ENCODE results near the gene KLC4.
A peak's percentile ranks its signal among the peaks of the same experiment; 100 is the strongest.

KLC4 gene

DNA sequence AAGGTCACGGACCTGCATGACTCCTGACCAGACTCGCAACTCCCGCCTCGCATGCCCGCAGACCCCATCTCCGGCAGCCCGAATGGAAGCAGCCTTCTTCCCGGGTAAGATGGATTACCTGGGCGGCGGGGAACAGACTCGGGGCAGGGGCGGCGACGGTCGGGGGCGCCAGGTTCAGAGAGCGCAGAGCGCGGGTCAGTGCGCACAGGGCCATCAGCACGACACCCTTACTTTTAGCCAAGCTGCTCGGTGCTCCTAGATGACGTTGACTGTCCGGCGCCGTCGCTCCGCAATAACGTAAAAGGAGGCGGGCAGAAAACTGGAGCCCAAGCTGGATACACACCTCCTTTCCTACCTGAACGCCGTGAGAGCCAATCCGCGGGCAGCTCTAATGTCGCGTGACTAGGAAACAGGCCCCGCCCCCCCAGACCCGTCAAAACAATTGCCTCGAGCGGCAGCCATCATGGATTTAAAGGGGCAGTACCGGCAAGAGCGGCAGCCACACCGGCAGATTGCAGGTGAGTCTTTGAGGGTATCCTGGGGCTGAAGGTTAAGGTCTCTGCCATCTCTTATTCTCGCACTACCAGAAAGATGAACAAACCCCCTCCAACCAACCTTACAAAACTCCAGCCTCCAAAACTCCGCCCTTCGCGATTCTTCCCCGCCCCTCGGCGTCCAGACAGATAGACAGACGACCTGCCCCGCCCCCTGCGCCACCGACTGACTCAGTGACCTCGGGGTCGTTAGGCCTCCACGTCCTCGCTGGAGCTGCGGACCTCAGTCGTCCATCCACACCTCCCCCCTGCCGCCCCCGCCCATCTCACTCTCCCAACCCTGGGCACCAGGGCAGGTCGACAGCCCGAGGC lies at the start of gene KLC4, which contains the start of gene MRPL2:
KLC4 (plus strand) TSS at position 464 of the 866 bp plus-strand sequence. CDS start 1,705 bp downstream, outside the sequence.
MRPL2 (minus strand) TSS at position 267 of the 866 bp plus-strand sequence; CDS start at position 214, 53 bp downstream.
- H3K9me3 Mint-ChIP-seq, result no peaks in the 10 kb centered on the region
- H3K4me3 Mint-ChIP-seq, result peak within 1 kb of the TSS; percentile 89
- H3K4me1 Mint-ChIP-seq (ENCODE audit: low read depth), result peaks cover 33% of the 10 kb centered on the region
- no peaks in the 10 kb centered on the region for H3K27me3 Mint-ChIP-seq
- DNase-seq, result peak; percentile 98
- H3K36me3 Mint-ChIP-seq (ENCODE audit: low read depth), result peaks cover 55% of the 10 kb centered on the region
- peak within 1 kb of the TSS; percentile 99 for H3K27ac Mint-ChIP-seq

GRCh38 chr6:43011207-43011606 lies 48.2 kb upstream of the KLC4 start:
- H3K9me3 Mint-ChIP-seq, result no peaks in the 10 kb centered on the region
- H3K4me3 Mint-ChIP-seq, result peak overlapping the region; percentile 31
- peaks cover 85% of the 10 kb centered on the region for H3K36me3 Mint-ChIP-seq (ENCODE audit: low read depth)
- H3K4me1 Mint-ChIP-seq (ENCODE audit: low read depth), result peaks cover 44% of the 10 kb centered on the region
- DNase-seq, result no peak
- H3K27ac Mint-ChIP-seq, result peak overlapping the region; percentile 97
- H3K27me3 Mint-ChIP-seq, result no peaks in the 10 kb centered on the region

- Mint-ChIP-seq H3K9me3 (no peaks in the 10 kb centered on the region), H3K4me3 (peak overlapping the region; percentile 96), H3K27me3 (no peaks in the 10 kb centered on the region), H3K4me1 (ENCODE audit: low read depth) (peaks cover 55% of the 10 kb centered on the region), H3K36me3 (ENCODE audit: low read depth) (peaks cover 81% of the 10 kb centered on the region), H3K27ac (peak overlapping the region; percentile 97)
- DNase-seq, result no peak
These were observed 47.1 kb upstream of the KLC4 start for GRCh38 chr6:43012364-43012763.

DNA sequence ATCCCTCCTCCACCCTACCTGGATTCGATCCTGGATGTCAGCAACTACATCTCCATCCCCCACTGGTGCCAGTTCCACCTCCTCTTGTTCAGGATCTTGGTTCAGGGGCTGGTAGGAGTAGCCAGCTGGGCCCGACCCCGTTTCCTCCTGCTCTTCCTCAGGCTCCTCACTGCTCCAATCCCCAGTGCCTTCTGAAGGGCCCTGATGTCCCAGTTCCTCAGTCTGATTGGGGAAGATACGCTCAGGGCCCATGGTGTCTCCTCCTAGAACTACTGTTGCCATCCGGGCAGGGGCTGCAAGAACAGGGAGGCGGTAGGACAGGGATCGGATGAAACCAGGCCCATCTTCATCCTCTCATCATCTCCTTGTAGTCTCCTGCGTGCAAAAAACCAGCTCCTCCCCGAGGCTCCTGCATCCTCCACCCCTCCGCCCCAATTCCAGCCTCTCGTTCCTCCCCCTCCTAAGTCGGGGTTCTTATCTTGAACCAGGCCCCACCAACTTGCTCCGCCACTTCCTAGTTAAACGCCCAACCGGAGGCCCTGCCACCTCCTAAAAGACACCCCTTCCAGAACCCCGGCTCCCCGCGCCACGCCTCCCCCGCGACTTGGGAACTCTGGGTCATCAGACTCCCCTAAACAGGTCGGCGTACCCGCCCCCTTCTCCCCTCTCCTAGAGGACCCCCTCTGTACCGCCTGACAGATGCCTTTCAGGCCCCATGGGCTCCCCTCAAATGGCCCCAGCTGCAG lies 46.2 kb upstream of the KLC4 start:
- H3K27me3 Mint-ChIP-seq, result no peaks in the 10 kb centered on the region
- peaks cover 81% of the 10 kb centered on the region for H3K36me3 Mint-ChIP-seq (ENCODE audit: low read depth)
- no peak for DNase-seq
- peak overlapping the region; percentile 97 for H3K27ac Mint-ChIP-seq
- no peaks in the 10 kb centered on the region for H3K9me3 Mint-ChIP-seq
- peaks cover 59% of the 10 kb centered on the region for H3K4me1 Mint-ChIP-seq (ENCODE audit: low read depth)
- peak overlapping the region; percentile 96 for H3K4me3 Mint-ChIP-seq

DNA sequence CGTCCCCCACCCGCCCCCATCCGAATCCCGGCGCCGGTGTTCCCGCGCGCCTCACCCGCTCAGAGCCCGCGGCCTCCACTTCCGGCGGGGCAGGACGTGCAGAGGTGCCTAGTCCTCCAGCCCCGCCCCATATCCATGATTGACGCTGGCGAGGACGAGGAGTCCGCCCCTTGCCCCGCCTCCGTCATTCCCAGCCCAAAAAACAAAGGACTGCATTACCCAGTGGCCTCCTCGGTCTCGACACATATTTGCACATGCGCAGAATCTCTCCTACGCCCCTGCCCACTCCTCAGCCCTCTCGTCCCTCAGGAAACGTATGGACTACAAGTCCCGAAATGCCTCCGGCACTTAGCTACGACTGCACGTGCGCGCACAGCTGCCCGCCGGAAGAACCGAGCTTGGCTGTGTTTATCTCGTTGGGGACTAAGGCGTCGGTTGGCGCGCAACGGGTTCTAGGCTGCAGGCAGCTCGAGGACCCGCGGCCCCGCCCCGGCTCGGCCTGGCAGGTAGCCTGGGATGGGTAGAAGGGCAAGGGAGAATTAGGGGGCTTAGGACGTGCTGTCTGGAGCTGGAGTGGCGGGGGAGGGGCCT lies 45.5 kb upstream of the KLC4 start, which contains the start of the genes KLHDC3 and MEA1:
KLHDC3 (plus strand) TSS at position 407 of the 591 bp plus-strand sequence. CDS start 2,944 bp downstream, outside the sequence.
MEA1 (minus strand) TSS at position 104 of the 591 bp plus-strand sequence. CDS start 133 bp downstream, outside the sequence.
- H3K36me3 Mint-ChIP-seq (ENCODE audit: low read depth), result peaks cover 81% of the 10 kb centered on the region
- H3K9me3 Mint-ChIP-seq, result no peaks in the 10 kb centered on the region
- DNase-seq, result peak; percentile 99
- peaks cover 59% of the 10 kb centered on the region for H3K4me1 Mint-ChIP-seq (ENCODE audit: low read depth)
- H3K4me3 Mint-ChIP-seq, result peak within 1 kb of the TSS; percentile 96
- peak within 1 kb of the TSS; percentile 97 for H3K27ac Mint-ChIP-seq
- no peaks in the 10 kb centered on the region for H3K27me3 Mint-ChIP-seq

DNA sequence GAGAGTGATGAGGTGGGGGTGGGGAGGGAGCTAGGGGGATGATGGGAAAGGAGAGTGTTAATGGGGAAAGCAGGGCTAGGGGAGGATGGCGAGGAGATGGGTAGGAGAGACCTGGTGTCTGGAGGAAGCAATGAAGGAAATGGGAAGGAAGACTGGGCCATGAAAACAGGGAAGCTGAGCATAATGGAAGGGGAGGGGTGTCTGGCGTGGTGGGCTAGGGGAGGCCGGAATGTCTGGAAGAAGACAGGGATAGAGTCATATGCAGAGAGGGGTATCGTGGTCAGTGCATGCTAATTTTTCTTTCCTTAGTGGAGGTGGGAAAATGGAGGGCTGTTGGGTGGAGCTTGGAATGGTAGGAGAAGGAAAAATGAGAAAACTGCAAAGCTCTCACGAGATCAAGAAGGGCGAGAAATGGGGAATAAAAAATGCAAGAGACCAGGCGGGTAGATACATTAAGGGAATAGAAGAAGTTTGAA lies 45.0 kb upstream of the KLC4 start:
- Mint-ChIP-seq H3K27ac (peak overlapping the region; percentile 97), H3K4me1 (ENCODE audit: low read depth) (peaks cover 59% of the 10 kb centered on the region), H3K27me3 (no peaks in the 10 kb centered on the region), H3K9me3 (no peaks in the 10 kb centered on the region), H3K4me3 (peak overlapping the region; percentile 96), H3K36me3 (ENCODE audit: low read depth) (peaks cover 81% of the 10 kb centered on the region)
- DNase-seq, result no peak

DNA sequence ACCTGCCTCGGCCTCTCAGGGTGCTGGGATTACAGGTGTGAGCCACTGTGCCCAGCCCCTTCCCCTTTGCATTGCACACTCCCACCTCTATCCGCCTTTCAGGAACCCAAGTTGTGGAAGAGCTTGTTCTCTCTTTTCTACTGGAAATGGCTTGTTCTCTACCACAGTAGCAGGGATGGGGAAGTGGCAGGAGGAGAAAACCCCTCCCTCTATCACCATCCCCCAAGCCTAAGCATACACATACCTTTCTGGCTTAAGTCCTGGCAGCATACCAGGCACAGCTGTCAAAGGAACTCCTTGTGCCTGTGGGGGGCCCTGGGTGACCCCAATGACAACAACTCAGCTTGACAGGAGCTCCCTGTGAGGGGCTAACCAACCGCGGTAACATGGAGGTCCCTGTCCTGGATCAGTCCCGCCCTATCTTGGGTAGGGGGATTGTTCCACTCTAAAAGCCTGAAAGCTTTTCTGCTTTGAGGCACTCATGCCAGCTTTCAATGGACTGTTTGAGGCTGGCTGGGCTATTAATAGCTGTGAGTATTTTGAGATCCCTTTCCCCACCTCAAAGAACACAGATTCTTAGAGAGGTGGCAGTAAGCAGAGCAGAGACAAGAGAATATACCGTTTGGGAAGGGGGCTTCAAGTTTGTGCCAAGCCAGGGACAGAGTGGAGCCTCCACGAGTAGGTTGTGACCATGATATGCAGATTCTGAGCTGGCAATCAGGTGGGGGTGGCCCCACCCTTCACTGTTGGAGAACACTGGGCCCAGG lies 43.1 kb upstream of the KLC4 start:
- no peak for DNase-seq
- Mint-ChIP-seq H3K27ac (peak overlapping the region; percentile 78), H3K27me3 (no peaks in the 10 kb centered on the region), H3K4me1 (ENCODE audit: low read depth) (peaks cover 66% of the 10 kb centered on the region), H3K36me3 (ENCODE audit: low read depth) (peaks cover 79% of the 10 kb centered on the region), H3K9me3 (no peaks in the 10 kb centered on the region), H3K4me3 (peak overlapping the region; percentile 32)

GRCh38 chr6:43016943-43017334 lies 42.5 kb upstream of the KLC4 start:
- Mint-ChIP-seq H3K9me3 (no peaks in the 10 kb centered on the region), H3K36me3 (ENCODE audit: low read depth) (peaks cover 76% of the 10 kb centered on the region), H3K4me1 (ENCODE audit: low read depth) (peaks cover 62% of the 10 kb centered on the region), H3K27me3 (no peaks in the 10 kb centered on the region), H3K27ac (peak overlapping the region; percentile 78), H3K4me3 (no peak overlapping the region)
- DNase-seq, result no peak

GRCh38 chr6:43019152-43019551 lies 40.3 kb upstream of the KLC4 start:
- DNase-seq, result no peak
- H3K27ac Mint-ChIP-seq, result no peak overlapping the region
- no peak overlapping the region for H3K4me3 Mint-ChIP-seq
- H3K4me1 Mint-ChIP-seq (ENCODE audit: low read depth), result peaks cover 57% of the 10 kb centered on the region
- H3K9me3 Mint-ChIP-seq, result no peaks in the 10 kb centered on the region
- H3K36me3 Mint-ChIP-seq (ENCODE audit: low read depth), result peaks cover 69% of the 10 kb centered on the region
- H3K27me3 Mint-ChIP-seq, result no peaks in the 10 kb centered on the region

- peaks cover 58% of the 10 kb centered on the region for H3K4me1 Mint-ChIP-seq (ENCODE audit: low read depth)
- DNase-seq, result no peak
- peak overlapping the region; percentile 5 for H3K4me3 Mint-ChIP-seq
- H3K27me3 Mint-ChIP-seq, result no peaks in the 10 kb centered on the region
- no peaks in the 10 kb centered on the region for H3K9me3 Mint-ChIP-seq
- peak overlapping the region; percentile 93 for H3K27ac Mint-ChIP-seq
- H3K36me3 Mint-ChIP-seq (ENCODE audit: low read depth), result peaks cover 72% of the 10 kb centered on the region
These were observed 39.3 kb upstream of the KLC4 start for GRCh38 chr6:43020052-43020705.

GRCh38 chr6:43020847-43021246 lies 38.6 kb upstream of the KLC4 start:
- H3K9me3 Mint-ChIP-seq, result no peaks in the 10 kb centered on the region
- no peak for DNase-seq
- H3K36me3 Mint-ChIP-seq (ENCODE audit: low read depth), result peaks cover 79% of the 10 kb centered on the region
- peaks cover 55% of the 10 kb centered on the region for H3K4me1 Mint-ChIP-seq (ENCODE audit: low read depth)
- peak overlapping the region; percentile 93 for H3K27ac Mint-ChIP-seq
- H3K27me3 Mint-ChIP-seq, result no peaks in the 10 kb centered on the region
- peak overlapping the region; percentile 97 for H3K4me3 Mint-ChIP-seq

DNA sequence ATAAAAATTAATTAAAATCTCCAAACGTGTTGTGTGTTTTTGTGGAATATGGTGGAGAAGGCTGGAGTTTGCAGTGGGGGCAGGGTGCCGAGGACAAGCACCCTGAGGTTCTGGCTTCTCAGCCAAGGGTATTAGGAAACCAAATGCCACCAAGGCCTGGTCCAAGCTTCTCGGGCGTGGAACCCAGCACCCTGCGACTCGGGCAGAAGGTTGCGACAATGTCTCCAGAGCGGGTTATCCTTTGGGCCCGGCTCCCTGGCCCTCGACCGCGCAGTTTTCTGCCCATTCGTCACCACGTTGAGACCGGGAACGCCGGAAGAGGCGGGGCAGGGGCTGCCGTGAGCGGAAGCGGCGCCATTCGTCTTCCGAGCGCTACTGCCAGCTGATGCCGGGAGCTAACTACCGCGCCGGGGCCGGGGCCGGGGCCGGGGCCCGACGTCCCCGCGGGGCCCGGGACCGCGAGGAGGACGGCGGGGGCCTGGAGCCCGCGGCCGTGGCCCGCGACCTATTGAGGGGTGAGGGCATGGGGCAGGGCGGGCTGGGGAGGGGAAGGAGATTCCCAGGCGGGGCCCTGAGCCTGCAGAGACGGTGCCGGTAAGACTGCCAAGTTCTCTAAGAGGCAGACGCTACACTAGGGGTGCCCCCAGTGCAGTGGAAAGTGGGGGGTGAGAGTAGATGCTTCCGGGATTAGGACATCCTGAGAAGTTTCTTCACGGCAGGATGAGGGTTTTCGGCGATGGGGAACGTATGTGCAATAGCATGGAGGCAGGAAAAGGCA lies 38.0 kb upstream of the KLC4 start, which contains the start of gene RRP36:
RRP36 (plus strand) TSS at position 354 of the 778 bp plus-strand sequence; CDS start at position 386, 32 bp downstream.
- peak; percentile 86 for DNase-seq
- H3K36me3 Mint-ChIP-seq (ENCODE audit: low read depth), result peaks cover 83% of the 10 kb centered on the region
- peak within 1 kb of the TSS; percentile 97 for H3K4me3 Mint-ChIP-seq
- no peaks in the 10 kb centered on the region for H3K27me3 Mint-ChIP-seq
- H3K9me3 Mint-ChIP-seq, result no peaks in the 10 kb centered on the region
- H3K27ac Mint-ChIP-seq, result peak within 1 kb of the TSS; percentile 95
- peaks cover 51% of the 10 kb centered on the region for H3K4me1 Mint-ChIP-seq (ENCODE audit: low read depth)

Data from activated T-cell treated with anti-CD3 and anti-CD28 coated beads, Interleukin-2, amount 50 U/mL, for 24 hours (primary cell).